ENCODE data around the gene ABCF3.

DNA sequence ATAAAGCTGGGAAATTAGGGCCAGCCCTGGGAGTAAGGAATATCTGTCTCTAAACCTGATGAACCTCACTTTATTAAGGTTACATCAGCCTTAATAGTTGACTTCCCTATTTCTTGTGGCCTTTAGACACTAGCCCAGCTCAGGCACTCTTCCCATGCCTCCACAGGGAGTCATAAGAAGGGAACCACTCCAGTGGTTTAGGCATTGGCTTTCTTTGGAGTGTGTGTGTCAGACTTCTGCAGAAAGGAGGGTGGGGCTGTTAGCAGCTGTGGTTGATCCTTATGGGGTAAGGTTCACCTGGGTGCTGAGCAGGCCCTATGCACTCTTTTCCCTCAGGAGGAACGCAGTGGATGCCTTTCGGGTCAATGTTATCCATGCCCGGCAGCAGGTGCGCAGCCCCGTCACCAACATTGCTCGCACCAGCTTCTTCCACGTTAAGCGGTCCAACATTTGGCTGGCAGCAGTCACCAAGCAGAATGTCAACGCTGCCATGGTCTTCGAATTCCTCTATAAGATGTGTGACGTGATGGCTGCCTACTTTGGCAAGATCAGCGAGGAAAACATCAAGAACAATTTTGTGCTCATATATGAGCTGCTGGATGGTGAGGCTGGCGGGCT lies 7.4 kb upstream of the ABCF3 start:
- TF ChIP-seq, protein P1, sequence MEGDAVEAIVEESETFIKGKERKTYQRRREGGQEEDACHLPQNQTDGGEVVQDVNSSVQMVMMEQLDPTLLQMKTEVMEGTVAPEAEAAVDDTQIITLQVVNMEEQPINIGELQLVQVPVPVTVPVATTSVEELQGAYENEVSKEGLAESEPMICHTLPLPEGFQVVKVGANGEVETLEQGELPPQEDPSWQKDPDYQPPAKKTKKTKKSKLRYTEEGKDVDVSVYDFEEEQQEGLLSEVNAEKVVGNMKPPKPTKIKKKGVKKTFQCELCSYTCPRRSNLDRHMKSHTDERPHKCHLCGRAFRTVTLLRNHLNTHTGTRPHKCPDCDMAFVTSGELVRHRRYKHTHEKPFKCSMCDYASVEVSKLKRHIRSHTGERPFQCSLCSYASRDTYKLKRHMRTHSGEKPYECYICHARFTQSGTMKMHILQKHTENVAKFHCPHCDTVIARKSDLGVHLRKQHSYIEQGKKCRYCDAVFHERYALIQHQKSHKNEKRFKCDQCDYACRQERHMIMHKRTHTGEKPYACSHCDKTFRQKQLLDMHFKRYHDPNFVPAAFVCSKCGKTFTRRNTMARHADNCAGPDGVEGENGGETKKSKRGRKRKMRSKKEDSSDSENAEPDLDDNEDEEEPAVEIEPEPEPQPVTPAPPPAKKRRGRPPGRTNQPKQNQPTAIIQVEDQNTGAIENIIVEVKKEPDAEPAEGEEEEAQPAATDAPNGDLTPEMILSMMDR (IDR thresholded peaks at IDR 0.05), result no peak
- no peak for TF ChIP-seq POLR2A (IDR thresholded peaks at IDR 0.05)
